ENCODE results near the gene IGF2R.

The IGF2R gene

GRCh38 chr6:160051390-160051789 lies 82.5 kb downstream of the IGF2R start:
- Histone ChIP-seq H3K27ac (ENCODE audit: low read depth, low read length) (no peak overlapping the region), H3K9me3 (ENCODE audit: control insufficient read depth, insufficient read depth, low read length) (no peaks in the 10 kb centered on the region), H3K27me3 (ENCODE audit: control insufficient read depth, low read length) (no peaks in the 10 kb centered on the region), H3K79me2 (ENCODE audit: control insufficient read depth, low read length) (no peaks in the 10 kb centered on the region), H3K9me2 (replicated peaks; ENCODE audit: control insufficient read depth, low read length) (no peaks in the 10 kb centered on the region), H3K4me2 (ENCODE audit: low read length) (no peak overlapping the region), H4K20me1 (ENCODE audit: control insufficient read depth, insufficient read depth, low read depth, low read length) (no peaks in the 10 kb centered on the region), H3K4me3 (ENCODE audit: low read length) (no peak overlapping the region), H3K36me3 (ENCODE audit: control insufficient read depth, low read length) (peaks cover 64% of the 10 kb centered on the region), H3F3A (ENCODE audit: control insufficient read depth, insufficient read depth) (no peaks in the 10 kb centered on the region), H3K4me1 (ENCODE audit: control insufficient read depth, low read length) (no peaks in the 10 kb centered on the region)
- TF ChIP-seq CTCF (IDR thresholded peaks at IDR 0.05; ENCODE audit: low read depth, low read length, poor library complexity, severe bottlenecking) (no peak), EZH2phosphoT487 (IDR thresholded peaks at IDR 0.05; ENCODE audit: borderline replicate concordance, low read length) (no peak)

GRCh38 chr6:160054271-160054670 lies 85.4 kb downstream of the IGF2R start:
- Histone ChIP-seq H3K4me2 (ENCODE audit: low read length) (no peak overlapping the region), H4K20me1 (ENCODE audit: control insufficient read depth, insufficient read depth, low read depth, low read length) (no peaks in the 10 kb centered on the region), H3K4me1 (ENCODE audit: control insufficient read depth, low read length) (no peaks in the 10 kb centered on the region), H3F3A (ENCODE audit: control insufficient read depth, insufficient read depth) (no peaks in the 10 kb centered on the region), H3K9me3 (ENCODE audit: control insufficient read depth, insufficient read depth, low read length) (no peaks in the 10 kb centered on the region), H3K36me3 (ENCODE audit: control insufficient read depth, low read length) (peaks cover 58% of the 10 kb centered on the region), H3K9me2 (replicated peaks; ENCODE audit: control insufficient read depth, low read length) (no peaks in the 10 kb centered on the region), H3K79me2 (ENCODE audit: control insufficient read depth, low read length) (no peaks in the 10 kb centered on the region), H3K4me3 (ENCODE audit: low read length) (no peak overlapping the region), H3K27ac (ENCODE audit: low read depth, low read length) (no peak overlapping the region), H3K27me3 (ENCODE audit: control insufficient read depth, low read length) (no peaks in the 10 kb centered on the region)
- no peak for TF ChIP-seq CTCF (IDR thresholded peaks at IDR 0.05; ENCODE audit: low read depth, low read length, poor library complexity, severe bottlenecking)
- no peak for TF ChIP-seq EZH2phosphoT487 (IDR thresholded peaks at IDR 0.05; ENCODE audit: borderline replicate concordance, low read length)

GRCh38 chr6:160054913-160055312 lies 86.0 kb downstream of the IGF2R start:
- no peak overlapping the region for H3K4me2 ChIP-seq (ENCODE audit: low read length)
- H3K36me3 ChIP-seq (ENCODE audit: control insufficient read depth, low read length): peaks cover 57% of the 10 kb centered on the region
- no peak overlapping the region for H3K4me3 ChIP-seq (ENCODE audit: low read length)
- H3F3A ChIP-seq (ENCODE audit: control insufficient read depth, insufficient read depth): no peaks in the 10 kb centered on the region
- H3K4me1 ChIP-seq (ENCODE audit: control insufficient read depth, low read length): no peaks in the 10 kb centered on the region
- TF ChIP-seq EZH2phosphoT487 (IDR thresholded peaks at IDR 0.05; ENCODE audit: borderline replicate concordance, low read length) (no peak), CTCF (IDR thresholded peaks at IDR 0.05; ENCODE audit: low read depth, low read length, poor library complexity, severe bottlenecking) (no peak)
- no peaks in the 10 kb centered on the region for H3K9me2 ChIP-seq (replicated peaks; ENCODE audit: control insufficient read depth, low read length)
- no peak overlapping the region for H3K27ac ChIP-seq (ENCODE audit: low read depth, low read length)
- no peaks in the 10 kb centered on the region for H3K79me2 ChIP-seq (ENCODE audit: control insufficient read depth, low read length)
- H4K20me1 ChIP-seq (ENCODE audit: control insufficient read depth, insufficient read depth, low read depth, low read length): no peaks in the 10 kb centered on the region
- no peaks in the 10 kb centered on the region for H3K27me3 ChIP-seq (ENCODE audit: control insufficient read depth, low read length)
- no peaks in the 10 kb centered on the region for H3K9me3 ChIP-seq (ENCODE audit: control insufficient read depth, insufficient read depth, low read length)

GRCh38 chr6:160055378-160055777 lies 86.5 kb downstream of the IGF2R start:
- Histone ChIP-seq H3K9me2 (replicated peaks; ENCODE audit: control insufficient read depth, low read length) (no peaks in the 10 kb centered on the region), H3K4me2 (ENCODE audit: low read length) (no peak overlapping the region), H4K20me1 (ENCODE audit: control insufficient read depth, insufficient read depth, low read depth, low read length) (no peaks in the 10 kb centered on the region), H3K4me1 (ENCODE audit: control insufficient read depth, low read length) (no peaks in the 10 kb centered on the region), H3K36me3 (ENCODE audit: control insufficient read depth, low read length) (peaks cover 55% of the 10 kb centered on the region), H3K79me2 (ENCODE audit: control insufficient read depth, low read length) (no peaks in the 10 kb centered on the region), H3K9me3 (ENCODE audit: control insufficient read depth, insufficient read depth, low read length) (no peaks in the 10 kb centered on the region), H3F3A (ENCODE audit: control insufficient read depth, insufficient read depth) (no peaks in the 10 kb centered on the region), H3K4me3 (ENCODE audit: low read length) (no peak overlapping the region), H3K27me3 (ENCODE audit: control insufficient read depth, low read length) (no peaks in the 10 kb centered on the region), H3K27ac (ENCODE audit: low read depth, low read length) (no peak overlapping the region)
- TF ChIP-seq CTCF (IDR thresholded peaks at IDR 0.05; ENCODE audit: low read depth, low read length, poor library complexity, severe bottlenecking): no peak
- no peak for TF ChIP-seq EZH2phosphoT487 (IDR thresholded peaks at IDR 0.05; ENCODE audit: borderline replicate concordance, low read length)
